Stimulated activated naive CD8-positive, alpha-beta T cell treated with anti-CD3 and anti-CD28 coated beads, Interleukin-15, amount 100 ng/mL, for 72 hours (primary cell): ENCODE measurements around the gene GLP2R.

Experiments
- ATAC-seq: fragments of 150-1000 bp; cut with Tn5 transposase; 2 replicates; pipeline ENCODE4 v1.10.0; 2021; ENCODE audit warnings: mild to moderate bottlenecking, moderate library complexity
- DNase-seq, 2 donors: peaks; one replicate each; pipeline ENCODE4 v3.0.0; 2021 to 2022
- H3K27ac Mint-ChIP-seq, 2 donors: one replicate each; pipeline ENCODE4 v1.8.0; 2022; ENCODE audit warnings: mild to moderate bottlenecking in 2 of 2, mixed read lengths in 2 of 2, moderate library complexity in 2 of 2
- H3K27me3 Mint-ChIP-seq: one replicate; pipeline ENCODE4 v1.8.0; 2022; ENCODE audit warnings: mixed read lengths
- H3K4me1 Mint-ChIP-seq: one replicate; pipeline ENCODE4 v1.8.0; 2022; ENCODE audit warnings: mild to moderate bottlenecking, mixed read lengths
- H3K4me3 Mint-ChIP-seq, 2 donors: one replicate each; pipeline ENCODE4 v1.8.0; 2022; ENCODE audit warnings: mild to moderate bottlenecking in 2 of 2, mixed read lengths in 2 of 2, moderate library complexity in 1 of 2
- H3K9me3 Mint-ChIP-seq, 2 donors: one replicate each; pipeline ENCODE4 v1.8.0; 2022; ENCODE audit warnings: mixed read lengths in 2 of 2

GLP2R gene

GRCh38 chr17:9860851-9861250 lies 35.1 kb downstream of the GLP2R start:
- DNase-seq (no peak), ATAC-seq (no peak)
- H3K4me1 Mint-ChIP-seq = no peaks in the 10 kb centered on the region
- no peaks in the 10 kb centered on the region for H3K27me3 Mint-ChIP-seq
- H3K9me3 Mint-ChIP-seq = peaks cover 5 to 46% of the 10 kb centered on the region in 2 donors
- H3K27ac Mint-ChIP-seq = no peak overlapping the region
- no peak overlapping the region for H3K4me3 Mint-ChIP-seq

- DNase-seq = no peak
- H3K4me3 Mint-ChIP-seq = no peak overlapping the region
- ATAC-seq = no peak
- peaks cover 5 to 46% of the 10 kb centered on the region in 2 donors for H3K9me3 Mint-ChIP-seq
- H3K27me3 Mint-ChIP-seq = no peaks in the 10 kb centered on the region
- no peaks in the 10 kb centered on the region for H3K4me1 Mint-ChIP-seq
- no peak overlapping the region for H3K27ac Mint-ChIP-seq
These were observed 36.5 kb downstream of the GLP2R start for GRCh38 chr17:9862220-9862619.

DNA sequence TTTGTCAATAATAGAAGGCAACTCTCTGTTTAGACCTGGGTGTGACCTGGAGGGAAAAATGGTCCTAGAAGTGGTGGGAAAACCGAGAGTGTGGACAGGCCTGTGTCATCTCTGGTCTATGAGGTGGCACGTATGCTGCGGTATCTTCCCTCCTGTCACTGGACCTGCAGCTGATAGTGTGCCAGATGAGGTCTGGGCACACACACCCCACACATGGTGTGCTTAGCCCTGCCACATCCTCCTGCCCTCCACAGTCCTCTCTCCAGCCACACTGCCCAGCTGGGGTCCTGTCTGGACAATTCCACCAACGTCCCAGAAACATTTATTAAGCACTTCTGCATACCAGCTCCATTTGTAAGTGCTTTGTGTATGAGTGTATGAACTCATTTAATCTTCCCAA lies 37.2 kb downstream of the GLP2R start:
- ATAC-seq = no peak
- Mint-ChIP-seq H3K27ac (no peak overlapping the region), H3K4me3 (no peak overlapping the region)

DNA sequence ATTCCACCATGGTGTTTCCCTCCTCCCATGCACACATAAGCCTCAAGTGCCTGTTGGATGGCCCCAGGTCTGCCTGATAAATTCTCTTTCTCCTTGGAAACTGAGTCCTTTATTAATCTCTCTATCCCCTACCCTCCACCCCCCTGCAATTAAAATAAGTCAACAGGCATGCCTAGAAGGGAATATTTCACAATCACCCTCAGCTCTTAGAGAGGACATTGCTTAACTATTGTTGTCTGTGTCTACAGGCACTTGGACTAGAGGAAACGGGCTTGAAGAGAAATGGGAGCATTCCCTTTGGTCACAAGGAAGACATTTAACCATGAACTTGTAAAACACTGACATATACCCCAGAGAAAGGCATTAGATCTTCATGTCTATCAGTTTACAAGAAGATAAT lies 39.9 kb downstream of the GLP2R start:
- no peak overlapping the region for H3K4me3 Mint-ChIP-seq
- peaks cover 5 to 41% of the 10 kb centered on the region in 2 donors for H3K9me3 Mint-ChIP-seq
- H3K27me3 Mint-ChIP-seq = peaks cover 8% of the 10 kb centered on the region
- no peak for ATAC-seq
- H3K27ac Mint-ChIP-seq = no peak overlapping the region
- DNase-seq = no peak
- no peaks in the 10 kb centered on the region for H3K4me1 Mint-ChIP-seq

More for the DNA sequence above, 37.2 kb downstream of the GLP2R start:
- peaks cover 5 to 46% of the 10 kb centered on the region in 2 donors for H3K9me3 Mint-ChIP-seq
- H3K27me3 Mint-ChIP-seq = peaks cover 5% of the 10 kb centered on the region
- no peak for DNase-seq
- no peaks in the 10 kb centered on the region for H3K4me1 Mint-ChIP-seq

DNA sequence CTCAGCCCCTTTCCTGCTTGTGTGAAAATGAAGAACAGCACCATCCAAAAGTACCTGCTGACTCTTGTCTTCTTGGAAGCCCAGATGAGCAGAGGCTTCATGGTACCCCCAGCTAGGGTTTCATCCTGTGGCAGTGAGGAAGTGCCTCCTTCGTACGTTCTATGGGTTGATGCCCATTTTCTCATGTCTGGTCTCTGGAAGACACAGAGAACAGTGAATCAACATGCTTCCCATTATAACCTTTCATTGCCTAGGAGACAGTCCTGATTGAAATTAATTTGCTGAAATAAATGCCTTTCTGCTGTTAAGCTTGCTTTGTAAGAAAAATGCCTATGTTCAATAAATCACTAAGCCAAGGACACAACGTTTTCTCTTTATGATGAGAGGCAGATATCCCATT lies 42.8 kb downstream of the GLP2R start:
- DNase-seq (no peak), ATAC-seq (no peak)
- Mint-ChIP-seq H3K4me1 (no peaks in the 10 kb centered on the region), H3K9me3 (peaks cover 0 to 11% of the 10 kb centered on the region in 2 donors), H3K4me3 (no peak overlapping the region), H3K27ac (no peak overlapping the region), H3K27me3 (peaks cover 15% of the 10 kb centered on the region)

GRCh38 chr17:9872852-9873251 lies 47.1 kb downstream of the GLP2R start:
- DNase-seq = no peak
- Mint-ChIP-seq H3K9me3 (no peaks in the 10 kb centered on the region), H3K4me1 (no peaks in the 10 kb centered on the region), H3K27ac (no peak overlapping the region), H3K27me3 (peaks cover 11% of the 10 kb centered on the region), H3K4me3 (no peak overlapping the region)
- no peak for ATAC-seq

DNA sequence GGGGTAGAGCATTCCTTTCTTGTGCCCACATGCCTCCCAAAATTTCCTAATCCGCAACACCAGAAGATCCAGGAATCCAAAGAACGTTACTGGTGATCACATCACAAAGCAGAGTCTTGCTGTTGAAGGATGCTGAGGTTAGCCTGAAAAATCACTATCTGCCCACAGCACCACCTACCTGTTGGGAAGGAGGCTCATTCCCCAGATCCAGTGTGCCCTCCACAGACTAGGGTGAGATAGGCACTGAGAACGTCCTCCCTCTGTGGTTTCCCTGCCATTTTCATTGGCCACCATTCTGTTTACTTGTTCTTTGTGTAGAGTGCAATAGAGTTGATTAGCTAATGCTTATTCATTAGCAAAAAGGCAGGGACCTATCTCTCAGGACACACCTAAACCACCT lies 49.0 kb downstream of the GLP2R start:
- Mint-ChIP-seq H3K27me3 (peaks cover 7% of the 10 kb centered on the region), H3K9me3 (no peaks in the 10 kb centered on the region), H3K4me3 (no peak overlapping the region), H3K27ac (no peak overlapping the region), H3K4me1 (no peaks in the 10 kb centered on the region)
- DNase-seq = no peak
- no peak for ATAC-seq

DNA sequence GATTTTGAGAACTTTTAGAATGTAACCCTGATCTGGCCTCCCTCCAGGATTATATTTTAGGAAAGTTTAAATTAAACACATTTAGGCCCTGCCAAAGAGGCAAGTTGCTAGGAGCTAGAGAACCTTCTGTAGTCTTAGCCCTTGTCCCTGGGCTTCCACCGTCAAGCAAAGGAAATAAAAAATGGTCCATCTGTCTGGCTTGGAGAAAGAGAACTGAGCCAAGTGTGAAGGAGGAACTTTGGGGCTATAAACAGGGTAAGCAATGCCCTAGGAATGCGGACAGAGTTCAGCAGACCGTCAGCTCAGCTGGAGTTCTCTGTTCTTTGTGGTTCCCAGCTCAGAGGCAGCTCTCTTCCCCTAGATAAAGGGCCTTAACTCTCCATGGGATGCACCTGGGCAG lies 49.7 kb downstream of the GLP2R start:
- Mint-ChIP-seq H3K9me3 (no peaks in the 10 kb centered on the region), H3K27ac (no peak overlapping the region), H3K4me1 (no peaks in the 10 kb centered on the region), H3K4me3 (no peak overlapping the region), H3K27me3 (peaks cover 7% of the 10 kb centered on the region)
- DNase-seq = no peak
- no peak for ATAC-seq

DNA sequence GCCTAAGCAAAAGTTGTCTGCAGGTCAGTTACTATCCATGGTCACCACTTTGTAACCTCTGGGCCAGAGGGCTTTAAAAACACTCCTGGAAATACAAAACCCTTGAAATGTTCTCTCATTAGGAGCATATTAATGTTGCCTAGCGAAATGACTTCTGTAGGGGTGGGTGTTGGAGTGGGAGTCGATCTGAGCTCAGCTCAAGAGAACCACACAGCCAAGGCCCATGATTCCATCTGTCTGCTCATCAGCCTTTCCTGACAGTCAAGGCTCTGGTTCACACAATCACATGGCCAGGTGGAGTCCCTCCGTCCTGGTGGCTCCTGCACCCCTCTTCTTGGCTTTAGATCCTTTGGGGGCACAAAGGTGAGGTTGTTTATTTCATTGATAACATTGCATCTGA lies 52.6 kb downstream of the GLP2R start:
- no peak overlapping the region for H3K27ac Mint-ChIP-seq
- peaks cover 7 to 11% of the 10 kb centered on the region in 2 donors for H3K9me3 Mint-ChIP-seq
- H3K27me3 Mint-ChIP-seq = no peaks in the 10 kb centered on the region
- no peak overlapping the region for H3K4me3 Mint-ChIP-seq
- H3K4me1 Mint-ChIP-seq = no peaks in the 10 kb centered on the region
- ATAC-seq (no peak), DNase-seq (no peak)

DNA sequence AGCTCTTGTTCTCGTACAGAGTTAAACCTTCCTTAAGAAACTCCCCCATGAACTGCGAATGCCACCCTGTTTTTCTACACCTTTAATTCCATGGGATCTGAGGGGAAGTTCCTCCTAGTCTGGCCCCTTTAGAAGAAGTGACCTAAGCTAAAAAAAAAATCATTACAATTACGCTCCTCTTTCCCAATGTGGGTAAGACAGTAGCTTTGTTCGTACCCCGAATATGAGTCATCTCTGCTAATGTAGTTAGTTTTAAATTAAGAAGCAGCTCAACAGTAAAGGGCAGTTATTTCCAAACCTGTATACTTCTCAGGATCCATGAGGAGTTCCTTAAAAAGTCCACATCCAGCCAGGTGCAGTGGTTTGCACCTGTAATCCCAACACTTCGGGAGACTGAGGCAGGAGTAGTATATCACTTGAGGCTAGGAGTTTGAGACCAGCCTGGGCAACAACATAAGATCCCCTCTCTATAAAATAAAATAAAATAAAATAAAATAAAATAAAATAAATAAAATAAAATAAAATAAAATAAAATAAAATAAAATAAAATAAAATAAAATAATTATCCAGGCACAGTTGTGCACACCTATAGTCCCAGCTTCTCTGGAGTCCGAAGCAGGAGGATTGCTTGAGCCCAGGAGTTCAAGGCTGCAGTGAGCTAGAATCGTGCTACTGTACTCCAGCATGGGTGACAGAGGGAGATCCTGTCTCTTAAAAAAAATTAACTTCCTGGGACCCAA lies 53.2 kb downstream of the GLP2R start:
- Mint-ChIP-seq H3K4me1 (no peaks in the 10 kb centered on the region), H3K27ac (no peak overlapping the region), H3K9me3 (peaks cover 7 to 15% of the 10 kb centered on the region in 2 donors), H3K27me3 (no peaks in the 10 kb centered on the region), H3K4me3 (no peak overlapping the region)
- no peak for ATAC-seq
- DNase-seq = no peak

DNA sequence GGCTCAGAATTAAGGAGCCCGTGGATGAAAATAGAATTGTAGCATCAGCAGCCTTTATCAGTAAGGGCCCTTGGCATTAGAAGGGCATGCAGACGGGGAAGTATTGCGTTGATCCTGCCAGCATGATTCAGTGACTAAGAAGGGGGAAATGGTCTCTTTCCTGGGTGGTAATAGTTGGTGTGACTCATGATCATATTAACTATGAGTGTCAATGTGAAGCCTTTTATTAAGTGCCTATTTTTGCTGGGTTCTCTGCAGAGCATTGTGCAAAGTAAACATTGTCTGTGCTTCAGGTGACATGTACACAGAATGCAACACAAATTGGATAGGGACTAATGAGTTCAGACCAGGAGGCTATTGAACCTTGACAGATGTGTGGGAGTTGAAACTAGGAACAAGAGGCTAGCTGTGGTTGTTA lies 54.9 kb downstream of the GLP2R start:
- Mint-ChIP-seq H3K27ac (no peak overlapping the region), H3K4me3 (no peak overlapping the region), H3K27me3 (no peaks in the 10 kb centered on the region), H3K9me3 (peaks cover 12 to 15% of the 10 kb centered on the region in 2 donors), H3K4me1 (no peaks in the 10 kb centered on the region)
- ATAC-seq = no peak
- DNase-seq = no peak

- no peak overlapping the region for H3K4me3 Mint-ChIP-seq
These were observed 57.7 kb downstream of the GLP2R start for GRCh38 chr17:9883451-9883850.

DNA sequence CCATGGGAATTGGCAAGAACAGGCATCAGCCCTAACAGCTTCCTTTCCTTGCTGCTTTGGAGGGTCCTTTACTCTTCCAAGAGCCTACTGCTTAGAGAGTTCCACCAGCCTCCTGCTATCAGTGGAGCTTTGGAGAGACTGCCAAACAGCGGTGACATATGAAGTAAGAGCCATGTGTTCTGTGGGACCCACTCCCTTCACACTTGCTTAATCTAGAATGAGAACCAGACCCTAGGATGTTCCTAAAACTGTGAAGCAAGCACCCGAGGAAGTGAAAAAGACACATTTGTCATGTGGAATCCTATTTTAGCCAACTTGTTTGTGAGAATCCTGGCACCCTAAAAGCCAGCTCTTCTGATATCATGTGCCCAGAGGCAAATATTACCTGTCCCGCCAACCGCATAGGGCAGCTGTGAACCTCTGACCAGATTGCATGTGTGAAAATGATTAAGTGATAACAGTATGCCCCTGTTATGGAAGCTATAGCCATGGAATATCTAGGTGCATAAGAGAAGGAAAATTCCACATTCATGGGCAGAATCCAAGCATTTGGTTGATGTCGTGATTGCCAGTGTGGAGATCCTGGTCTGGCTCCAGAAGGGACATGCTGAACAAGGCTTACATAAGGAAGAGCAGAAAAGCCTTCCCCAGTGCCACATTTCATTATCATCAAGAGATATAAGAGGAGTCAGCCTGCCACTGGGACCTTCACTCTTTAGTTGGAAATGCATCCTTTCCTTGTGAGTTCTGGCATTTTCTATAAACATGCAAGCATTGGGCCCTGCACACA lies 60.6 kb downstream of the GLP2R start:
- Mint-ChIP-seq H3K4me1 (no peaks in the 10 kb centered on the region), H3K9me3 (peaks cover 13 to 15% of the 10 kb centered on the region in 2 donors), H3K4me3 (no peak overlapping the region), H3K27me3 (no peaks in the 10 kb centered on the region), H3K27ac (no peak overlapping the region)
- ATAC-seq = no peak
- DNase-seq = no peak

More at GRCh38 chr17:9883451-9883850, 57.7 kb downstream of the GLP2R start:
- Mint-ChIP-seq H3K4me1 (no peaks in the 10 kb centered on the region), H3K9me3 (peaks cover 13 to 15% of the 10 kb centered on the region in 2 donors), H3K27ac (no peak overlapping the region), H3K27me3 (no peaks in the 10 kb centered on the region)
- ATAC-seq (no peak), DNase-seq (no peak)

- no peak overlapping the region for H3K27ac Mint-ChIP-seq
- H3K27me3 Mint-ChIP-seq = no peaks in the 10 kb centered on the region
- no peaks in the 10 kb centered on the region for H3K4me1 Mint-ChIP-seq
- H3K9me3 Mint-ChIP-seq = peaks cover 5 to 9% of the 10 kb centered on the region in 2 donors
- no peak for ATAC-seq
- DNase-seq = no peak
- no peak overlapping the region for H3K4me3 Mint-ChIP-seq
These were observed 61.8 kb downstream of the GLP2R start for GRCh38 chr17:9887508-9887907.

DNA sequence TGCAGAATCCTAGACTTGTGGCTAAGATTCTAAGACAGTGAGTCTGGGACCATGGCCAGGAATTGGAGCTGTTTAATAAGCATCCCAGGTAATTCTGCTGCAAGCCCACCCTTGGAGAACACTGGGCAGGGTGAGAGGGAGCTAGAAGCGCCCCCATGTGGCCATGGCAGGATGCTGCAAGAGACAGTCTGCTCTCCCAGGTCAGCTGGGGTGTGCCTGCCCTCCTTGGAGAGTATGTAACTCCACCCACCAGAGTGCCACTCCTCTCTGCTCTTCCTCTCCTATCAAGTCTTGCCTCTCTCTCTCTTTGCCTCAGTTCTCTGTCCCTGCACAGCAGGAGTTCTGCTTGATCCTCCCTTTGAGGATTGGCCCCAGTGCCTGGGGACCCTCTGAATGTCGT lies 64.4 kb downstream of the GLP2R start:
- peak; percentile 3 to 15 for DNase-seq
- ATAC-seq = peak; percentile 35
- Mint-ChIP-seq H3K4me1 (no peaks in the 10 kb centered on the region), H3K27ac (no peak overlapping the region), H3K27me3 (peaks cover 17% of the 10 kb centered on the region), H3K4me3 (no peak overlapping the region), H3K9me3 (peaks cover 0 to 5% of the 10 kb centered on the region in 2 donors)

- H3K9me3 Mint-ChIP-seq = no peaks in the 10 kb centered on the region
- H3K27me3 Mint-ChIP-seq = peaks cover 32% of the 10 kb centered on the region
- H3K4me1 Mint-ChIP-seq = no peaks in the 10 kb centered on the region
- no peak overlapping the region for H3K4me3 Mint-ChIP-seq
- H3K27ac Mint-ChIP-seq = no peak overlapping the region
- no peak for ATAC-seq
- DNase-seq = no peak
These were observed 67.8 kb downstream of the GLP2R start for GRCh38 chr17:9893411-9894012.
